ENCODE results near the gene FXN.
A peak's percentile ranks its signal among the peaks of the same experiment; 100 is the strongest.

Gene FXN

DNA sequence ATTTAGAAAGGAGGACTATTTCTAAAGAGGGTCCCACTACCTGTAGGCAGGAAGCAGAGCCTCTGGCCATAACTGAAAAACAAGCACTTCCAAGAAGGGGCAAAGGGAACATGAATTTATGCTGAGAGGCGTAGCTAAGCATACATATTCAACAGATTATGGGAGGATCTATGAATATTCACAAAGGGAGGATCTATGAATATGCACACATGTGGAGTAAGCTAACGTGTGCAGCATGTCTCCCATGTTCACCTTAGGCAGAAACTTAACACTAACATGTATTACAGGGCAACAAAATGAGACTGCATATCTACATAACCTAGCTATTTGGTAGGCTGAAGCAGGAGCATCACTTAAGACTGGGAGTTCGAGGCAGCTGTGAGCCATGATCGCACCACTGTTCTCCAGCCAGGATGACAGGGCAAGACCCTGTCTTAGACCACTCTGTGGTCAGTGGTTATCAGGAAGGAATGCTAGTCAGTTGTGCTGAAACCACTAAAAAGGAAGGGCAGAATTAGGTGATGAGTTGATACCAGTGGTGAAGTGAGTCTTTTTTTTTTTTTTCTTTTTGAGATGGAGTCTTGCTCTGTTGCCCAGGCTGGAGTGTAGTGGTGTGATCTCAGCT is 20.8 kb downstream of the FXN start:
- in situ Hi-C loops (cut with HindIII; ENCODE audit: low pct_ligation_motif_present, low pct_unique_long_range_greater_than_20kb, low sequenced_read_pairs) = no loop called here

GRCh38 chr9:69058101-69058500 is 22.5 kb downstream of the FXN start:
- in situ Hi-C loops (cut with HindIII; ENCODE audit: low pct_ligation_motif_present, low pct_unique_long_range_greater_than_20kb, low sequenced_read_pairs) = no loop called here
- DNase-seq = no peak

More for the DNA sequence above, 20.8 kb downstream of the FXN start:
- DNase-seq = no peak

GRCh38 chr9:69060766-69061165 is 25.2 kb downstream of the FXN start:
- in situ Hi-C loops (cut with HindIII; ENCODE audit: low pct_ligation_motif_present, low pct_unique_long_range_greater_than_20kb, low sequenced_read_pairs) = no loop called here
- no peak for DNase-seq

DNA sequence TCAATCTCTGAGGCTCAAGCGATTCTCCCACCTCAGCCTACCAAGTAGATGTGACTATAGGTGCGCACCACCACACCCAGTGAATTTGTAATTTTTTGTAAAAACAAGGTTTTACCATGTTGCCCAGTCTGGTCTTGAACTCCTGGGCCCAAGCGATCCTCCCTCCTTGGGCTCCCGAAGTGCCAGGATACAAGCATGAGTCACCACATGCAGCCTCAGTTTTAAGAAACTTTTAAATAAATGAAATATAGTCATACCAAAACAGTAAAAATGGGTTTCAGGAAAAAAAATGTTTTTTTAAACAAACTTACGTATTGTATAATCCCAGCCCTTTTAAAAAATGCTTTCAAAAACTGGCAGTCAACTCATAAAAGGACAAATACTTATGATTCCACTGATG is 26.6 kb downstream of the FXN start:
- DNase-seq = no peak
- in situ Hi-C loops (cut with HindIII; ENCODE audit: low pct_ligation_motif_present, low pct_unique_long_range_greater_than_20kb, low sequenced_read_pairs) = no loop called here

GRCh38 chr9:69063839-69064238 is 28.3 kb downstream of the FXN start:
- DNase-seq = no peak
- in situ Hi-C loops (cut with HindIII; ENCODE audit: low pct_ligation_motif_present, low pct_unique_long_range_greater_than_20kb, low sequenced_read_pairs) = no loop called here

DNA sequence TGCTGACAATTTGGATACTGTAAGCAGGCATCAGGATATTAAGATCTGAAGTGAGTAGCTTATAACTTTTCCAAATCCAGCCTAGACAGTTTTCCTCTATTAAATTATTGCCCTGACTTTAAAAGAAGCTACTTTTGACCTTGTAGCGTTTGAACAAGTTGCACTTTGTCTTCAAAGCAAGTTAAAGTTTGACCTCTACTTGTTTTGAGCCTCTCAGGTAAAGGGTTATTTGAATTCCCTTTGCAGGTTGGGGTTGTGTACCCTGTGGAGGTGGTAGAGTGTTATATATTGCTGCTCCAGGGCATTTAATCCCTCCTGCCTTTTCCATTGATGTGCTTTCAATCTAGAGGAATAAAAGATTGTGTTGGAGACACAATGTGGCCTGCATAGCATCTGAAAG is 30.1 kb downstream of the FXN start:
- DNase-seq = no peak
- in situ Hi-C loops (cut with HindIII; ENCODE audit: low pct_ligation_motif_present, low pct_unique_long_range_greater_than_20kb, low sequenced_read_pairs) = no loop called here

GRCh38 chr9:69066955-69067354 is 31.4 kb downstream of the FXN start:
- no peak for DNase-seq
- in situ Hi-C loops (cut with HindIII; ENCODE audit: low pct_ligation_motif_present, low pct_unique_long_range_greater_than_20kb, low sequenced_read_pairs) = no loop called here

DNA sequence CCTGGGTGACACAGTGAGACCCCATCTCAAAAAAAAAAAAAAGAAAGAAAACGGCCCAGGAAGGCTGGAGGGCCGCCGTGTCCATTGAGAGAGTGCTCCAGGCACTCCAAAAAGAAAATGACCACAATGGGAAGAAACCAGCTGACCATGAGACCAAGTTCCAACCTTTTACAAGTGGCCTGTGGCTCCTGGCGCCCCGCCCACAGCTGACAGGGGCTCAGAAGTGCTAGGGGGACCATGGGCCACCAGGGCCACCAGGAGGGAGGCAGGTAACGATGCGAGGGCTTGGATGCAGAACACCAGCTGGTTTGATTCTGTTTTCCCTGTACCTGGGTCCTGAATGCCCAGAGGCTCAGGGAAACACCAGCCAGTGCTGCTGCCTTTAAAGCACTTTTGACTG is 34.6 kb downstream of the FXN start:
- in situ Hi-C loops (cut with HindIII; ENCODE audit: low pct_ligation_motif_present, low pct_unique_long_range_greater_than_20kb, low sequenced_read_pairs) = no loop called here
- DNase-seq = no peak

DNA sequence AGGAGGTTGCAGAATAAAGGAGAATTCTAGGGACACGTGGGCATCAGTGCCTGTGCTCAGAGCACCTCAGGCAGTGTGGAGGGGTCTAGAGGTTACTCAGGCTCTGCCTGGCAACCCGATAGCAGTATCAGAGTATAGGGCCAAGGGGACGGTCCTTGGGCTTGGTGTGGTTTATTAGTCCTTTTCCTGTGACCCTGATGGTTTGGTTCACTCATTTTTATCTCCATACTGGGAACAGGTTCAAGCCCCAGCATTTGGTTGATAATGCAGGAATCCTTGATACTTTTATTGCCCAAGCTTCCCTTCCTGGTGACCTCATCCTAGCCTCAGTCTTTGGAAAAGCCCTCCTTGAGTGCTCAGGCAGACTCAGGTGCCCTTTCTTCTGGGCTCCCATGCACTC is 35.5 kb downstream of the FXN start:
- in situ Hi-C loops (cut with HindIII; ENCODE audit: low pct_ligation_motif_present, low pct_unique_long_range_greater_than_20kb, low sequenced_read_pairs) = no loop called here
- DNase-seq = no peak

GRCh38 chr9:69073103-69073502 is 37.6 kb downstream of the FXN start:
- in situ Hi-C loops (cut with HindIII; ENCODE audit: low pct_ligation_motif_present, low pct_unique_long_range_greater_than_20kb, low sequenced_read_pairs) = no loop called here

DNA sequence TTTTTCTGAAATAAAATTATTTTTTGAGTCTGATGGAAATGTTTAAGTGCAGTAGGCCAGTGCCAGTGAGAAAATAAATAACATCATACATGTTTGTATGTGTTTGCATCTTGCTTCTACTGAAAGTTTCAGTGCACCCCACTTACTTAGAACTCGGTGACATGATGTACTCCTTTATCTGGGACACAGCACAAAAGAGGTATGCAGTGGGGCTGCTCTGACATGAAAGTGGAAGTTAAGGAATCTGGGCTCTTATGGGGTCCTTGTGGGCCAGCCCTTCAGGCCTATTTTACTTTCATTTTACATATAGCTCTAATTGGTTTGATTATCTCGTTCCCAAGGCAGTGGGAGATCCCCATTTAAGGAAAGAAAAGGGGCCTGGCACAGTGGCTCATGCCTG is 39.2 kb downstream of the FXN start:
- DNase-seq = no peak
- in situ Hi-C loops (cut with HindIII; ENCODE audit: low pct_ligation_motif_present, low pct_unique_long_range_greater_than_20kb, low sequenced_read_pairs) = no loop called here

More at GRCh38 chr9:69073103-69073502, 37.6 kb downstream of the FXN start:
- no peak for DNase-seq

DNA sequence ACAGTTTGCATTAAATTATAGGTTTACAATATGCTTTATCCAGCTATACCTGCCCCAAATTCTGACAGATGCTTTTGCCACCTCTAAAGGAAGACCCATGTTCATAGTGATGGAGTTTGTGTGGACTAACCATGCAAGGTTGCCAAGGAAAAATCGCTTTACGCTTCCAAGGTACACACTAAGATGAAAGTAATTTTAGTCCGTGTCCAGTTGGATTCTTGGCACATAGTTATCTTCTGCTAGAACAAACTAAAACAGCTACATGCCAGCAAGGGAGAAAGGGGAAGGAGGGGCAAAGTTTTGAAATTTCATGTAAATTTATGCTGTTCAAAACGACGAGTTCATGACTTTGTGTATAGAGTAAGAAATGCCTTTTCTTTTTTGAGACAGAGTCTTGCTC is 41.0 kb downstream of the FXN start:
- in situ Hi-C loops (cut with HindIII; ENCODE audit: low pct_ligation_motif_present, low pct_unique_long_range_greater_than_20kb, low sequenced_read_pairs) = no loop called here

DNA sequence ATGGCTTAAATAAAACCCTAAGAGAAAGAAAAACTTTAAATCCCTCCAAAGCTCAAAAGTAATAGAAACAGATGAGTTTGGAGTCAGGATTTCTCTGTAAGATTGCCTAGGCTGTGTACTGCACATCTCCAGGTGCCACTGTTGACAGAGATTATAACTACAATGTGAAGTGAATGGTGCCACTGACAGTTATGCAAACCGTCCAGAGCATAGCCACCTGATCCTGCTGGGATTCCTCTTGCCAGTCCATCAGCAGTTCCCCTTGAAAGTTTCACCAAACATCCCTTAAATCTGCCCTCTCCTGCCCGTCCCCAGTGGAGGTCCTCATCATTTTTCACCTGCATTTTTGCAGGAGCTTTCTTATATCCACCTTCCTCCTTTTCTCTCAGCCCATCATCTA is 42.5 kb downstream of the FXN start:
- no peak for DNase-seq
- in situ Hi-C loops (cut with HindIII; ENCODE audit: low pct_ligation_motif_present, low pct_unique_long_range_greater_than_20kb, low sequenced_read_pairs) = no loop called here

More for the DNA sequence above, 41.0 kb downstream of the FXN start:
- no peak for DNase-seq

GRCh38 chr9:69078581-69078980 is 43.0 kb downstream of the FXN start:
- DNase-seq = no peak
- in situ Hi-C loops (cut with HindIII; ENCODE audit: low pct_ligation_motif_present, low pct_unique_long_range_greater_than_20kb, low sequenced_read_pairs) = no loop called here

GRCh38 chr9:69079186-69079585 is 43.6 kb downstream of the FXN start:
- in situ Hi-C loops (cut with HindIII; ENCODE audit: low pct_ligation_motif_present, low pct_unique_long_range_greater_than_20kb, low sequenced_read_pairs) = no loop called here
- DNase-seq = no peak

DNA sequence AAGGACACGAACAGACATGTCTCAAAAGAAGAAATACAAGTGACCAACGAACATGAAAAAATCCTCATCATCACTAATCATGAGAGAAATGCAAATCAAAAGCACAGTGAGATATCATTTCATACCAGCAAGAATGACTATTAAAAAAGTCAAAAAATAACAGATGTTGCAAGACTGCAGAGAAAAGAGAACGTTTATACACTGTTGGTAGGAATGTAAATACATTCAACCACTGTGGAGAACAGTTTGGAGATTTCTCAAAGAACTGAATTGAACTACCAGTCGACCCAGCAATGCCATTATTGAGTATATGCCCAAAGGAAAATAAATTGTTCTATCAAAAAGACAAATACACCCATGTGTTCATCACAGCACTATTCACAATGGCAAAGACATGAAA is 45.7 kb downstream of the FXN start:
- in situ Hi-C loops (cut with HindIII; ENCODE audit: low pct_ligation_motif_present, low pct_unique_long_range_greater_than_20kb, low sequenced_read_pairs) = no loop called here

GRCh38 chr9:69083321-69083720 is 47.8 kb downstream of the FXN start:
- in situ Hi-C loops (cut with HindIII; ENCODE audit: low pct_ligation_motif_present, low pct_unique_long_range_greater_than_20kb, low sequenced_read_pairs) = no loop called here
- DNase-seq = no peak

More for the DNA sequence above, 45.7 kb downstream of the FXN start:
- no peak for DNase-seq

- peak; percentile 63 for DNase-seq
Observed at GRCh38 chr9:69085569-69086283, 50.2 kb downstream of the FXN start.

DNA sequence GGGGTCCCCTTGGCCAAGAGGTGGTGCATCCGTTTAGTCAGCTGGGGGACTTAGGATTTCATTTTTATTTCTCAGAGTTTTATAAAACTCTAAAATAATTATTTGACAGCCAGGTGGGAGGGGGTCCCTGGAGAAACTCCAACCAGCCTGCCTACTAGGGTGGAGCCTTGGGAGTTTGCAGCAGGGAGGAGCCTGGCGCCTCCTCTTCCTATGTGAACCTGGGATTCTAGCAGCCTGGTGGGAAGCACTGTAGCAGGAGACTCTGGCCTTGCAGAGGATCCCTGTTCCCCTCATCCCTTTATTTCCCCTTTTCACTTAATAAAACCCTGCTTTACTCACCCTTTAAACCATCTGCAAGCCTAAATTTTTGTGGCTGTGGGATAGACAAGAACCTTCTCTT is 50.8 kb downstream of the FXN start:
- in situ Hi-C loops (cut with HindIII; ENCODE audit: low pct_ligation_motif_present, low pct_unique_long_range_greater_than_20kb, low sequenced_read_pairs) = no loop called here
- DNase-seq = peak; percentile 27

More at GRCh38 chr9:69085569-69086283, 50.2 kb downstream of the FXN start:
- in situ Hi-C loops (cut with HindIII; ENCODE audit: low pct_ligation_motif_present, low pct_unique_long_range_greater_than_20kb, low sequenced_read_pairs) = no loop called here

DNA sequence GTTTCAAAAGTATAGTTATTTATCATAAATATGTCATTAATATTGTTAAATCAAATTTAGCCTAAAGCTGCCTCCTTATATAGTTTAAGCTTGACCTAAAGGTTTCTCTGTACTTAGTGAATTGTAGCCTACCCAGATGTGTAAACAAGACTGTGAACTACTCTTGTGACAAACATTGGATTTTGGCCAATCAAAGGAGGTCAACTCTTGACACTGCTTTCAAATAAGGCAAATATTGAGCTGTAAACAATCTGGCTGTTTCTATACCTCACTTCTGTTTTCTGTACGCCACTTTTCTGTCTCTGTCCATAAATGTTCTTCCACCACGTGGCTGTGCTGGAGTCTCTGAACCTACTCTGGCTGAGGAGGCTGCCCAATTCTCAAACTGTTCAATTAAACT is 51.2 kb downstream of the FXN start:
- DNase-seq = no peak
- in situ Hi-C loops (cut with HindIII; ENCODE audit: low pct_ligation_motif_present, low pct_unique_long_range_greater_than_20kb, low sequenced_read_pairs) = no loop called here

Measured in ACHN (cell line).